PC-3 (cell line): ENCODE results near the gene TXNDC15.

Experiments
- EZH2 ChIP-seq: fragments of 300-600 bp; sonication (generic); IDR thresholded peaks from one replicate; pipeline ENCODE4 v1.6.1; 2017; ENCODE audit warnings: antibody characterized with exemption, mild to moderate bottlenecking, low read length; ENCODE audit not compliant: unreplicated experiment
- EZH2phosphoT487 ChIP-seq: fragments of 300-600 bp; sonication (generic); IDR thresholded peaks from 2 replicates; pipeline ENCODE4 v1.6.1; 2018; ENCODE audit warnings: mild to moderate bottlenecking, antibody characterized with exemption, low read length, borderline replicate concordance
- TF ChIP-seq, protein P1 (sequence below): fragments of 300-600 bp; sonication (generic); conservative IDR thresholded peaks from 2 replicates; pipeline ENCODE4 v1.5.1; 2017; ENCODE audit warnings: antibody characterized with exemption, low read depth, mild to moderate bottlenecking, low read length

DNA sequence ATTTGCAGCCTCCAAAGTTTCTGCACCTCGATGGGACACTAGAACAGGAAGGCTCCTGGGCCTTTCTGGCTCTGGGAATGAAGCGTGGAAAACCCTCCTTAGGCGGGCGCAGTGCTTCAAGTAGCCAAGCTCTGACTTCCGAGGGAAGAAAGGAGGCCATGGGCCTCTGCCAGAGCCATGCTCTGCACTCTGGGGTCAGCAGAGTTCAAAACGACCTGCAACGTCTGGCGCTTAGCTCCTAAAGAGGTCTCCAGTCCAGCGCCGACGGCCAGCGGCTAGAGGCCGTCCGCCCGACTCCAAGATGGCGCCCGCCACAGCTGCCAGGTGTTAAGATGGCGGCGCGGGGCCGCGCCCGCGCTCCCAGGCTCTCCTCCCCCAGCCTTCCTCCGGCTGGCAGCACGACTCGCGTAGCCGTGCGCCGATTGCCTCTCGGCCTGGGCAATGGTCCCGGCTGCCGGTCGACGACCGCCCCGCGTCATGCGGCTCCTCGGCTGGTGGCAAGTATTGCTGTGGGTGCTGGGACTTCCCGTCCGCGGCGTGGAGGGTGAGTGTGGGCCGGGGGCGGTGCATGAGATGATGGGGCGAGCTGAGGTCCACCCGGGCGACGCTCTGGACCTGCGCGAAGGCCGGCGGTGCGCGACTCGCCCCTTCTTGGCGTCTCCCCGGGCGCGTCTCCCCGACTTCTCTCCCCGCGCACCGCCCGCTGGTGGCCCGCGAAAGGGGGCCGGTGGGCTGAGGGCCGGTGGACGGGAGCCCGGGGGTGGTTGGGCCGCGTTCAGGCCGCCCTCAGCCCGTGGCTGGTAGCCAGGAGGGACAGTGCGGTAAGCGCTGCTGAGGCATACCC is at the start of gene TXNDC15:
- TF ChIP-seq, protein P1, sequence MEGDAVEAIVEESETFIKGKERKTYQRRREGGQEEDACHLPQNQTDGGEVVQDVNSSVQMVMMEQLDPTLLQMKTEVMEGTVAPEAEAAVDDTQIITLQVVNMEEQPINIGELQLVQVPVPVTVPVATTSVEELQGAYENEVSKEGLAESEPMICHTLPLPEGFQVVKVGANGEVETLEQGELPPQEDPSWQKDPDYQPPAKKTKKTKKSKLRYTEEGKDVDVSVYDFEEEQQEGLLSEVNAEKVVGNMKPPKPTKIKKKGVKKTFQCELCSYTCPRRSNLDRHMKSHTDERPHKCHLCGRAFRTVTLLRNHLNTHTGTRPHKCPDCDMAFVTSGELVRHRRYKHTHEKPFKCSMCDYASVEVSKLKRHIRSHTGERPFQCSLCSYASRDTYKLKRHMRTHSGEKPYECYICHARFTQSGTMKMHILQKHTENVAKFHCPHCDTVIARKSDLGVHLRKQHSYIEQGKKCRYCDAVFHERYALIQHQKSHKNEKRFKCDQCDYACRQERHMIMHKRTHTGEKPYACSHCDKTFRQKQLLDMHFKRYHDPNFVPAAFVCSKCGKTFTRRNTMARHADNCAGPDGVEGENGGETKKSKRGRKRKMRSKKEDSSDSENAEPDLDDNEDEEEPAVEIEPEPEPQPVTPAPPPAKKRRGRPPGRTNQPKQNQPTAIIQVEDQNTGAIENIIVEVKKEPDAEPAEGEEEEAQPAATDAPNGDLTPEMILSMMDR: no peak
- TF ChIP-seq EZH2phosphoT487 (no peak), EZH2 (no peak)
